ENCODE measurements around the gene MAP3K2. TPM values are rescaled to one million over a fixed set of nuclear protein-coding genes. Genes with fewer than 3 reads are reported as not detected.
"Not testable (repeated sequence)": the region's sequence is repeated elsewhere in the genome, so short reads cannot be mapped to it uniquely, and the experiment has no call there.

The MAP3K2 gene
- total RNA-seq, 2 donors from 2014 or later = 29.3 to 31.2 TPM

DNA sequence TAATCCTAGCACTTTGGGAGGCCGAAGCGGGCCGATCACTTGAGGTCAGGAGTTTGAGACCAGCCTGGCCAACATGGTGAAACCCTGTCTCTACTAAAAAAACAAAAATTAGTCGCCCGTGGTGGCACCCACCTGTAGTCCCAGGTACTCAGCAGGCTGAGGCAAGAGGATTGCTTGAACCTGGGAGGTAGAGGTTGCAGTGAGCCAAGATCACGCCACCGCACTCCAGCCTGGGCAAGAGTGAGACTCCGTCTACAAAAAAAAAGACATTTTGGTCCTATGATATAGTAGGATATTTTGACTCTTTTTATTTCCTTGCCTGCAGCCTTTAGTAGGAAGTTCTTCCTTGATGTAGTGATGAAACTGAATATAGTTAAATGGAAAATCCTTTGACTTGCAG, 21.9 kb upstream of the MAP3K2 start:
- DNase-seq; intact Hi-C loops (cut with DNase I); ATAC-seq: not testable (repeated sequence)

DNA sequence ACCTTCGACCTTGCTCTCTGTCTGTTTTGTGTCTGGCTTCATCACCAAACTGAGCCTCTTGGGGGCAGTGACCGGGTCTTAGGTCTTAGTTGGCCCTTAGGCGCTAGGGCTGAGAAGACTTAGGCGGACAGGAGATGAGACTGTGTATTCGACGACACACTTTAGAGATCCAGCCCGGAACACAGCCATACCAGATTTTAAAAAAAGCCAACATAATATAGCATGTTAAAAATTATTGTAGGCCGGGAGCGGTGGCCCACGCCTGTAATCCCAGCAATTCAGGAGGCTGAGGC, 21.0 kb upstream of the MAP3K2 start:
- intact Hi-C loops (cut with DNase I) = no loop called here
- ATAC-seq (no peak), DNase-seq (no peak)

DNA sequence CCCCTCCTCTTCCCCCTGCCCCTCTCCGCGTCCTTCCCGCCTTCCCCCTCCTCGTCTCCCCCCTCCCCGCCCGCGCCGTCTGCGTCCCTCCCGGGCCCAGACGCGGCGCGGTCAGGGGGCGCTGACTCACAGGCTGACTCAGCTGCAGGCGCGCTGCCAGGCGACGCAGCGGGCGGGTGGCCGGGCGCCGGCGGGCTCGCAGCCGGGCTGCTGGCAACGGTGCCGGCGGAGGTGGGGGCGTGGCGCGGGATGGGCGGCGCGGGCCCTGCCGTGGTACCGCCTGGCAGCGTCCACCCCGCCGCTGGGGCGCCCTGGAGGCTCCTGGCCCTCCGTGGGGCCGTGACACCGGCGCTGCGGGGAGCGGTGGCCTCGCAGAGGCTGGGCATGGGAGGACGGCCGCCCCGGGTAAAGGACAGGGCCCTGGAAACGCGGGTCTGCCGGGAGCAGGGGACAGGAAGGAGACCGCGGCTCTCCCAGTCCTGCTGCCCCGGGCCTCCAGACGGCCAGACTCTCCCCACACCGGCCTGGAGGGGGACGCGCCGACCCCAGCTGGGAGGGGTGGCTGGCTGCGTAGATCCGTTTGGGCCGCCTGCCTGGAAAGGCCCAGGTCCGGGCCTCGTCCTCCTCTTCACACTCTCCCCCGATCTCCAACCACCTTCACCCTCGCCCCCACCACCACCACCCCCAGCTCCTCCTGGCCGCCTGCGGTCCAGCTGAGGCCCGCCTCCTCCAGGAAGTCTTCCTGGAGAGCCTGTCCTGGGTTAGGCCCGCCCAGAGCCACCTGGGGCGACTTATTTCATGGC, 20.4 kb upstream of the MAP3K2 start:
- ATAC-seq (peak; percentile 95 to 96), DNase-seq (peak; percentile 93)
- intact Hi-C loops (cut with DNase I) = no loop called here

DNA sequence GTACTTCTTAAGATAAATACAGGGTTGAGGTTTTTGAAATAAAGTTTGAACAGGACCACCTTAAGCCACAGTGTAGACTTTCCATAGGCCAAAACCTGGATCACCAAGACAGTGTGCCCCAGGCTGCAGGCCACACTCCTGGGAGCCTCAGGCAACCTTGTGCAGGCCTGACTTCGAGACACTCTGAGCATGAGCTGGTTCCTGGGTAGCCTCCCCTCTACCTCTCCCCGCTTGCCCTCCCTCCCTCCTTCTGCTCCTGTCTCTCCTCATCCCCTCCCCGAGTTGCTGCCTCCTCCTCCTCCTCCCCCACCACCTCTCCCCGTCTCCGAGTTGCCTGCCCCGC, 19.9 kb upstream of the MAP3K2 start:
- DNase-seq (no peak), ATAC-seq (peak; percentile 15 to 71)
- intact Hi-C loops (cut with DNase I) = no loop called here

DNA sequence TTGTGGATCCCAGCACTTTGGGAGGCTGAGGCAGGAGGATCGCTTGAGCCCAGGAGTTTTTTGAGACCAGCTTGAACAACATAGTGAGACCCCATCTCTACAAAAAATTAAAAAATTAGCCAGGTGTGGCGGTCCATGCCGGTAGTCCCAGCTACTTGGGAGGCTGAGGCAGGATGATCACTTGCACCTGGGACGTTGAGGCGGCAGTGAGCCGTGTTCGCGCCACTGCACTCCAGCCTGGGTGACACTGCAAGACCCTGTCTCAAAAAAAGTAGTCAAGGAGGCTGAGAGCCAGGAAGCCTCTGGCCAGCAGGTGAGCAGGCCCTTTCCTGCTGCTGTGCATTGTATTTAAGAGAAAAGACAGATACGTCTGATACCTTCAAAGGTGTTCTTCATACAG, 19.3 kb upstream of the MAP3K2 start:
- no peak for DNase-seq
- intact Hi-C loops (cut with DNase I) = no loop called here
- no peak for ATAC-seq

DNA sequence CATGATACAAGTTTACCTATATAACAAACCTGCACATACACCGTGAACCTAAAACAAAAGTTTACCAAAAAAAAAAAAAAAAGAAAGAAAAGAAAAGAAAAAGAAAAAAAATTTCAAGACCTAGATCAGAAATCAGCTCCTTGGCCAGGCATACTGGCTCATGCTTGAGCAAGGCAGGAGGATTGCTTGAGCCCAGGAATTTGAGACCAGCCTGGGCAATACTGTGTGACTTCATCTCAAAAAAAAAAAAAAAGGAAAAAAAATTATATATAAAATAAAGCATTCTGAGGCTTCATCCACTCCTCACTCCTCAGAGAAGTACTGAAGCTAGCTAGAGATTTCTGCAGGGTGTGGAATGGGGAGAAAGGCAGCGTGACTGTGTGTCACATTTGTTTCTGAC, 18.7 kb upstream of the MAP3K2 start:
- intact Hi-C loops (cut with DNase I) = no loop called here
- DNase-seq (no peak), ATAC-seq (no peak)

DNA sequence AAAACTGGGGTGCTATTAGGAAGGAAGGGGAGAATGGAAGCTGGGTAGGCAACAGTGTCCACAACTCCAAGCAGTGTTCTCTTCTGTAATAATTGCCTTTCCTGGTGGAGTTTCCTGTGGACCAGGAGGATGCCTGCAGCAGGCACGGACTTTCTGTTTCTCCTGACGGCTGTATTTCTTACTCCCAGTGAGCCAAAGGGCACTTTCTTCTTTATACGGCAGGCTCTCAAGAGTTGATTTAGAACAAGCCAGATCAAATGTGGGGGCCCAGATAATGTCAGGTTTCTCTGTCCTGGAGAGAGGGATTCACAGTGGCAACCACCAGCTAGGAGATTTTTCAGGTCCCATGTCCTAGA, 17.5 kb upstream of the MAP3K2 start:
- ATAC-seq (no peak), DNase-seq (no peak)
- intact Hi-C loops (cut with DNase I) = no loop called here

DNA sequence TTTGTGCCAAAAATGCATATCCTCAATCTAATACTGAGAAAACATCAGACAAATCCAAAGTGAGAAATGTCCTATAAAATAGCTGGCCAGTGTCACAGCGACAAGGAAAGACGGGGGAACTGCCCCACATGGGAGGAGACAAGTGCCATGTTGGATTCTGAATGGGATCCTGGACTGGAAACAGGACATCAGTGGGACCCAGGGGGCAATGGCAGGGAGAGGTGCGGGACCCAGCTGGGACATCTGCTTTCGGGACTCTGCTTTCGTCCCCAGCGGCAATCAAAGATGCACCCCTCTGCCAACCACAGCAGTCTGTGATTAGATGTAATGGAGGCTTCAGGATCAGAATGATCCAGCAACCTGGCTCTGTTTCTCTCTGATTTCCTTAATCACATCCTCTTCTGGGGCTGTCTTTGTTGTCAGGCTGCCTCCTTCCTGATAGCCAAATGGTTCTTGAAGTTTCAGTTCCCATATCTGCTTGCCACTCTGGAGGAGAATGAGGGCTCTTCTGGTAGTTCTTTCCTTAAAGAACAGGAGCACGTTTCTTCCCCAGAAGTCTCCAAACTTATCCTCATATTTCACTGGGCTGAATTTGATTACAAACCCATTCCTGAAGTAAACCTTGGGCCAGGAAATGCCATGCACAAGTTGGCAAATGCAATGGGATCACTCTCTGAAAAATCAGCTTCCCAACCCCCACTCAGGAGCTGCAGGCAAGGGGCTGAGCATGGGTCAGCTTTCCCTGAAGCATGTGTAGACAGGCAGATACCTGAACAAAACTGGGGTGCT, 16.9 kb upstream of the MAP3K2 start:
- no peak for ATAC-seq
- DNase-seq = no peak
- intact Hi-C loops (cut with DNase I) = no loop called here

DNA sequence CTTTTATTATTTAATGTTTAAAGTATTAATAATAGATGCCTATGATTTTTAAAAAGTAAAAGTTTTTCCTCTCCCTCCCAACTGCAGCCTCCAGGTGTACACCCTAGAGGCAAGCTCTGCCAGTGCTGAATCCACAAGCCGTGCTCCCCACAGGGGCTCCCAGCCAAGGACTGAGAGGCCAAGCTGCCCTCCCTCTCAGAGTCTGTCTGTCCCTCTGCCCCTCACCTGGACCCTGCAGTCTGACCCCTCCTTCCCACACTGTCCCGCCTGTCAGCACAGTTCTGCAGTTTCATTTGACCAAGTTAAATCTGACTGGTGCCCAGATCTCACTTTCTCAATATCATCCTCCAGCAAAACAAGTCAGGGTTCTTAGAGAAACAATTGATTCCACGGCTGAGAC, 15.7 kb upstream of the MAP3K2 start:
- no peak for DNase-seq
- intact Hi-C loops (cut with DNase I) = no loop called here
- no peak for ATAC-seq

DNA sequence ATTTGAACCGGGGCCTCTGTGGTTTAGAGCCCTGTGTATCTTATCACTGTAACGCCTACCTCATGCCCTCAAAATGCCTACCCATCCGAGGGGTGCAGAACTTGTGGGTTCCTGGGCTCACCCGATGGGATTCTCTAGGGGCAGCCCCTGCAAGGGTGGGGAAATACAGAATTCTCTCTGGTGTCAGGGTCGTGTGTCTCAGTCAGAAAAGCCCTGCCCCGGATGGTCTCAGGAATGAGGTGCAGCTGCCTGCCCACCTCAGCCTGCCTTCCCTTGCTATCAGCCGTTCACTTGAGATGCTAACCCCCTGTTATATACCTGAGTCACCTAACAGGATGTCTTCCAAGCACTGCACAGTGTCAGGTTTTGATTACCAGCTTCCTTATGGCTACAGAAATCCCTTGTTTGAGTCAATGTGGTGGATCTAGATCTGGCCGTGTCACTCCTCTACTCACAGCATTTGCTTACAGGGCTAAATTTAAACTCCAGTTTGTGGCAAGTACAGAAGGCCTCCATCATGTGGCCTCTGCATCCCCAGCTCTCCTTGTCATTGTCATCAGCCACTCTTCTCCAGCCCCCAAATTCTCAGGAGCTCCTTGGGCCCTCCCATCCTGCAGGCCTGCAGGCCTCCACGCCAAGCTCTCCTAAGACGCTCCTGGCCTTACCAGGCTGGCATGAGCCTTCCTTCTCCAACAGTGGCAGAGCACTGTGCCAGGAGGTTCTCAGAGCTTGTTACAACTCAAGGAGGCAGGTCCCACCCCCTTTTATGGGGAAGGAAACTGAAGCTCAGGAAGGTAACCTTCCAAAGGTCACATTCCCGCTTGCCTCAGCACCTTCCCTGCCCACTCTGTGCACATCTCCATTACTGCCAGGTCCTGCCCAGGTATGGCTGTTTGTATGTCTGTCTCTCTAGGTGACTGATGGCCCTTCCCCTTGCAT, 14.3 kb upstream of the MAP3K2 start:
- ATAC-seq = no peak
- DNase-seq = no peak
- intact Hi-C loops (cut with DNase I) = no loop called here

DNA sequence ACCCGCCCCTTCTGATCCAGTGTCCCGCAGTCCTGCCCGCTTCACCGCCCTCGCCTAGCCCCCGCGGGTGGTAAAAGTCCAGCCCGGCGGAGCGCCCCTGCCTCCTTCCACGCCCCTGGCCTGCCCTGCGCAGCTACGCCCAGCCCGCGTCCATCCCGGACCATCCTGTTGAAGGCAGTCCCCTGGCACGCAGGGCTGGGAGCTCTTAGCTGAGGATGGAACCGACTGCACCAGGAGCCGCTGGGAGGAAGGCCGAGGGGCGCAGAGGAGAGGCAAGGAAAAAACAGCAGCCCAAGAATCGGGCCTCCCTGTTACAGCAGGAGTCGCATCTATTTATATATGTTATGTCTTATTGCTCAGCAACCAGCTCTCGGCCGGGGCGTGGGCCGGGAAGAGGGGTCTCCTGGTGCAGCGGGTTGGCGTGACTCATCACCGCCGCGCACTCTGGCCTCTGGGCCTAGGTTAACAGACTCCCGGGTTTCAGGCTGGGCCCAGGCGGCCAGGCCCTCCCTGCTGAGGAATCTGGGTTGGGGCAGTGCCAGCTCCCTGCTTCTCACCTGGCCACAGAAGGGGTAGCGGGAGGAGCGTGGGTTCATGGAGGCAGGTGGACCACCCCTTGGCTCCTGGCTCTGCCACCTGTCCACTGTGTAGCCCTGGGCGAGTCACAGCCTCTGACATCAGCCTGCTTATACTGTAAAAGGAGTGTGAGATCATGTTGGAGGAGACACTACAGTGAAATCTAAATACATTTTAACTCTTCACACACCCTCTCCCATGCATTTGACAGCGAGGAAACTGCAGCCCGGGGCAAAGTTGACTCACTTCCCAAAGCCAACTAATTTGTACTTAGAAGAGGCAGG, 13.4 kb upstream of the MAP3K2 start:
- ATAC-seq (peak; percentile 40 to 63), DNase-seq (no peak)
- intact Hi-C loops (cut with DNase I) = no loop called here

DNA sequence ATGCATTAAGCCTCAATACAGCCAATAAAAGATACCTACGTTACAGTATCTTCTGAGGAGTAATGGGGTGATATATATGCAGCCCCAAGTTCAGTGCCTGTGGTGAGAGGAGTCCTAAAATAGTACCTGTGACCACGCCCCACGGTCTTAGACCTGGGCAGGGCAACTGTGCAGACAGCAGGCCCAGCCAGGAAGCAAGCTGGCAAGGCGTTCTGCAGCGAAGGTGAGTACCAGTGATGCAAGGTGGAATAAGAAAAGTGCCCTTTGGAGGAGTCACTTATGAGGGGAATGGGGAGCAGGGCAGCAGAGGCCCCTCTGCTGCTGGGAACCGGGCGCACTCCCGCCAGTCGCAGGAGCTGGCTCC, 12.7 kb upstream of the MAP3K2 start:
- ATAC-seq = peak in 1 of 2 donors; percentile 3
- intact Hi-C loops (cut with DNase I) = no loop called here
- no peak for DNase-seq

DNA sequence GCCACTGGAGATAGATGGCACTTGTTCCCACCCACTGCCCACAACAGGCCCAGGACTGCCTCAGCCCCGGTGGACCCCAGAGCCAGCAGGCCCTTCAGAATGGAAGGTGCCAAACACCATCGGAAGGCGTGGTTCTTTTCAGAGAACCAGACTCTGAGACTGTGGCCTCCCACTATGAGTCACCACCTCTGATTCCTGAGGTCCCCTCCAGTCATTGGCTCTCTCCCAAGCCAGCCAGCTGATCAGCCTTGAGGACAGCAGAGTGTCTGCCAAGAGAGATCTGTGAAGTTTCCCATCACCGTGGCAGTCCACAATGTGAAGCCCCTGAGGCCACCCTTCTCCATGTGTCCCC, 10.4 kb upstream of the MAP3K2 start:
- intact Hi-C loops (cut with DNase I) = no loop called here
- ATAC-seq = peak; percentile 76 to 89

DNA sequence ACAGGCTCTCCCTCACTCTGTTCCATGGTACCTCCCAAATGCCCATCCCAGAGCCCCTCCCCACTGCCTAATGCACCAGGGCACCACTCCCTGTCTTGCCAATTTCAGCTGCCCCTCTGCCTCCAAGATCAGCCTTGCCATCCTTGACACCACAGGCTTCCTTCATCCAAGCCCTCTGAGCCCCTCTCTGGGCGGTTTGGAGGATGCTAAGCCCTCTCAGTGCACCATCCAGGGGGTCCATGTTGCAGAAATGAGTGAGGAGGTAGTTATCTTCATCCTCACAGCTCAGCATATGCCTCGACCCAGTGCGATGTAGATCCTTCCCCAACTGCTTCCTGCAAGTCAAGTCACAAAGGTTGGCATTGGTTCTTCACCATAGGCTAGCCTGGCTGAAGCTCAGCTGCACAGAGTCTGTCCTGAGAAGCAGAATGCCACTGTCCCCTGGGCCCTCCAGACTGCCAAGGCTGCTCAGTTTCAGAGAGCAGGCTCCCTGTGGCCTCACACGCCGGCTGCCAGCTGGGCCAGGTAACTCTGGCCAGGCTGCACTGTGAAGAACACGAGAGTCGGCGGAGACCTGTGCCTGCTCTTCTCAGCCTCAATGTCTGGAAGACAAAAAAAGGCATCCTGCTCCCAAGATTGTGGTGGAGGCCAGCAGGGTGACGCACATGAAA, 9.9 kb upstream of the MAP3K2 start:
- intact Hi-C loops (cut with DNase I) = no loop called here
- DNase-seq = no peak
- ATAC-seq = peak in 1 of 2 donors; percentile 3

More for the DNA sequence above, 10.4 kb upstream of the MAP3K2 start:
- DNase-seq = peak; percentile 94

DNA sequence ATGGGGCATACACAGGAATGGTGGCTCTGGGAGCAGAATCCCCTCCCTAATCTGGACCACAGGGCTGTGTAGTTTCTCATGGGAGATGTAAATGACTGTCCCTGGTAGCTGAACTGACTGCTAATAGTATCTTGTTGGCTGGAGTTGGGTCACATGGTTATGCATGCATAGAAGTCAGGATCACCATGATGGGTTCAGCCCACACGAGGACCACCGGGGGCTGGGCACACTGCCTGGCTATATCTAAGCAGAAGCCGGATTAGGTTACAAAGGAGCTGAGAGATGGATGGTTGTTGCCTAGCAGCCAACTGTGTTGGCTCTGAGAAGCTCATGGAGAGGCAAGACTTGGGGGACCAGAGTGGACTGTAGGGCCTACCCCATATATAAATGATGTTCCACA, 6.7 kb upstream of the MAP3K2 start:
- ATAC-seq = no peak
- DNase-seq = no peak
- intact Hi-C loops (cut with DNase I) = no loop called here

DNA sequence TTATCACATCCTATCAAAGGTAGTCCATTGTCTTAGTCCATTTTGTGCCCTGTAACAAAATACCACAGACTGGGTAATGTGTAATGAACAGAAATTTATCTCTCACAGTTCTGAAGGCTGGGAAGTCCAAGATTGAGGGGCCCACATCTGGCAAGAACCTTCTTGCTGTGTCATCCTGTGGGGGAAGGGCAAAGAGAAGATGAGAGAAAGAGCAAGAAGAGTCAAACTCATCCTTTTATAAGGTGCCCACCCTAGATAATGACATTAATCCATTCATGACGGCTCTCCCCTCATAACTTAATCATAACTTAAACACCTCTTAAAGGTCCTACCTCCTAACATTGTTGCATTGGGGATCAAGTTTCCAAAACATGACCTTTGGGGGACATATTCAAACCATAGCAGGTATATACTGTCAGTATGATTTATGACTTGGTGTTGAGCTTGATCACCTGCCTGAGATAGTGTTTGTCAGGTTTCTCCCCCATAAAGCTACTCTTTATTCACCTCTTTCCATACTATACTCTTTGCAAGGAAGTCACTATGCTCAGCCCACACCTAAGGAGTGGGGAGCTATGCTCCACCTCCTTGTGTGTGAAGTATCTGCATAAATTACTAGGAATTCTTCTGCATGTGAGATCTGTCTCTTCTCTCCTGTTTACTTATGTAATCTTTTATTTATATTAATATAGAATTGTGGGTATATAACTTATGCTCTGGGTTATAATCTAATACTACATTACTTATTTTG, 5.2 kb upstream of the MAP3K2 start:
- ATAC-seq (no peak), DNase-seq (no peak)
- intact Hi-C loops (cut with DNase I) = no loop called here

DNA sequence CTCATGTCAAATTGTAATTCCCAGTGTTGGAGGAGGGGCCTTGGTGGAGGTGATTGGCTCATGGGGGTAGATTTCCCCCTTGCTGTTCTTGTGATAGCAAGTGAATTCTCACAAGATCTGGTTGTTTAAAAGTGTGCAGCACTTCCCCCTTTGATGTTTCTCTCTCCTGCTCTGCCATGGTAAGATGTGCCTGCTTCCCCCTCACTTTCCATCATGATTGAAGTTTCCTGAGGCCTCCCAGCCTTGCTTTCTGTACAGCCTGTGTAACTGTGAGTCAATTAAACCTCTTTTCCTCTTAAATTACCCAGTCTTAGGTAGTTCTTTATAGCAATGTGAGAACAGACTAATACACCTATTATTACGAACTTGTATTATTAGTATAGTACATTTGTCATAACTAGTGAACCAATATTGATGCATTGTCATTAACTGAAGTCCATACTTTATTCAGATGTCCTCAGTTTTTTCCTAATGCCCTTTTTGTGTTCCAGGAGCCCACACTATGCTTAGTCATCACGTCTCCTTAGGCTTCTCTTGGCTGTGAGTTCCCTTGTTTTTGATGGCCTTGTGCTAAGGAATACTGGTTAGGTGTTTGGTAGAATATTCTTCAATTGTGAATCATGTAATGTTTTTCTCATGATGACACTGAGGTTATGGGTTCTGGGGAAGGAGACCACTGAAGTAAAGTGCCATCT, 4.5 kb upstream of the MAP3K2 start:
- no peak for DNase-seq

More for the DNA sequence above, 4.5 kb upstream of the MAP3K2 start:
- no peak for ATAC-seq
- intact Hi-C loops (cut with DNase I) = no loop called here

All from left cardiac atrium (tissue), 4 donors.